RWPE2 (cell line): ENCODE data around the gene ERCC2.

ENCODE experiments used
- ATAC-seq: fragments of 200-7000 bp; cut with Tn5 transposase; 3 replicates; pipeline ENCODE4 v1.9.1; 2021; ENCODE audit warnings: low read depth
- DNase-seq: peaks from one replicate; pipeline ENCODE4 v3.0.0-alpha.2; 2020; ENCODE audit warnings: low spot score
- H3K27ac ChIP-seq: fragments of 450-650 bp; 2 replicates; pipeline ENCODE4 v1.5.1; 2017; ENCODE audit warnings: mild to moderate bottlenecking; ENCODE audit not compliant: poor library complexity, severe bottlenecking
- H3K27me3 ChIP-seq: fragments of 250-450 bp; sonication (Bioruptor Pico); 2 replicates; pipeline ENCODE4 v1.5.1; 2021; ENCODE audit warnings: mild to moderate bottlenecking, moderate library complexity; ENCODE audit not compliant: insufficient read depth, poor library complexity, severe bottlenecking
- H3K36me3 ChIP-seq: fragments of 250-450 bp; sonication (Bioruptor Pico); 2 replicates; pipeline ENCODE4 v1.5.1; 2020; ENCODE audit warnings: low read depth, mild to moderate bottlenecking, moderate library complexity
- H3K4me1 ChIP-seq: fragments of 250-450 bp; sonication (Bioruptor Pico); 2 replicates; pipeline ENCODE4 v1.5.1; 2021; ENCODE audit warnings: mild to moderate bottlenecking, moderate library complexity; ENCODE audit not compliant: insufficient read depth, poor library complexity, severe bottlenecking
- H3K4me3 ChIP-seq: fragments of 250-450 bp; sonication (Bioruptor Pico); 2 replicates; pipeline ENCODE4 v1.5.1; 2021; ENCODE audit warnings: mild to moderate bottlenecking, moderate library complexity; ENCODE audit not compliant: severe bottlenecking
- H3K9me3 ChIP-seq: fragments of 250-450 bp; sonication (Bioruptor Pico); 2 replicates; pipeline ENCODE4 v1.5.1; 2021; ENCODE audit warnings: mild to moderate bottlenecking, moderate library complexity; ENCODE audit not compliant: severe bottlenecking
- CTCF ChIP-seq: fragments of 450-650 bp; IDR thresholded peaks from one replicate; pipeline ENCODE4 v1.5.1; 2017; ENCODE audit warnings: mild to moderate bottlenecking, moderate library complexity; ENCODE audit not compliant: poor library complexity, severe bottlenecking

Gene ERCC2

DNA sequence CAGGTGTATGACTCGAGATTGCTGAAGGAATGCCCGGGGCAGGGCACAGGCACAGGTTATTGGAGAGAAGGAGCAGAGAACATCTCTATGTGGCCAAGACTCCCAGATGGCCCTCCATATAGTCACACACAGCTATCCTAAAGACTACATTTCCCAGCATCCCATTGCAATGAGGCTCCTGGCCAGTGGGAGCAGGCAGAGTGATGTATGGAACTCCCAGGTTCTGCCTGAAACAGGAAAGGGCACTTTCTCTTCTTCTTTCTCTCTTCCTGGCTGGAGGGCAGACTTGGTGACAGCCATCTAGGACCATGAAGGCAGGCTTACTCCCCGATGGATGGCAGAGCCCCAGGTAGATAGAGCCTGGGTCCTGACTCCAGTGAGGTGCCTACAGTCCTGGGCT, 21.0 kb upstream of the ERCC2 start:
- Histone ChIP-seq H3K4me1 (no peaks in the 10 kb centered on the region), H3K27ac (no peak overlapping the region), H3K4me3 (no peak overlapping the region), H3K36me3 (peaks cover 70% of the 10 kb centered on the region), H3K9me3 (no peaks in the 10 kb centered on the region), H3K27me3 (no peaks in the 10 kb centered on the region)
- DNase-seq (no peak), ATAC-seq (peak; percentile 52)
- no peak for TF ChIP-seq CTCF

DNA sequence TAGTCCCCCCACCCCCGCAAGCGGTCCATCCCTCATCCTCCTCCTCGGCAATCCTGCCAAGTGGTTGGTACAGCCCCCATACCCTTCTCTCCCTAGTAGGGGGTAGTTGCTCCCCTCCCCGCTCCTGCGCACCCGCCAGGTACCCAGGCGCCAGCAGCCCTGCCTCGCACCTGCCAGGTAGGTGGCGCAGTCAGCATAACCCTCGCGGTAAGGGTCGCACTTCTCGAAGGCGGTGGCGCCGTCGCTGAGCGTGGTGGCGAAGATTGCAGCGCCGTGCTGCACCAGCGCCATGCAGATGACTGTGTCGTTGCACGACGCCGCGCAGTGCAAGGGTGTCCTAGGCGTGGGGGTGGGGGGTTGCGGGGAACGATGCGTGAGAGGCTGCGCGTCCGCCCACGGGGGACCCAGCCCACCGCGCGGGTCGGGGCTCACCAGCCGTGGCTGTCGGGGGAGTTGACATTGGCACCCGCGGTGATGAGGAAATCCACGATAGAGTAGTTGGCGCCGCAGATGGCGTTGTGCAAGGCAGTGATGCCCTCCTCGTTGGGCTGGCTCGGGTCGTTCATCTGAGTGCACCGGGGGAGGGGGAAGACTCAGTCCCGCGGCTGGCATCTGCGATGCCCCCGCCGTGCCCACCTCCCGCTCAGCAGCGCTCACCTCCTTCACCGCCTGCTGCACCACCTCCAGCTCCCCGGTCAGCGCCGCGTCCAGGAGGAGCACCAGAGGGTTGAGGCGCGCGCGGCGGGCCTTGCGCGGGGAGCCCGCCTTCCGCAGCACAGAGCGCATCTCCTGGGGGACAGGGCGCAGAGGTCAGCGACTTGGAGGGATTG, 15.2 kb upstream of the ERCC2 start:
- Histone ChIP-seq H3K36me3 (peaks cover 58% of the 10 kb centered on the region), H3K9me3 (no peaks in the 10 kb centered on the region), H3K4me3 (no peak overlapping the region), H3K27ac (peak overlapping the region; percentile 32), H3K4me1 (no peaks in the 10 kb centered on the region), H3K27me3 (no peaks in the 10 kb centered on the region)
- ATAC-seq (peak; percentile 10; the same call in 2 of the 3 replicates), DNase-seq (no peak)
- no peak for TF ChIP-seq CTCF

DNA sequence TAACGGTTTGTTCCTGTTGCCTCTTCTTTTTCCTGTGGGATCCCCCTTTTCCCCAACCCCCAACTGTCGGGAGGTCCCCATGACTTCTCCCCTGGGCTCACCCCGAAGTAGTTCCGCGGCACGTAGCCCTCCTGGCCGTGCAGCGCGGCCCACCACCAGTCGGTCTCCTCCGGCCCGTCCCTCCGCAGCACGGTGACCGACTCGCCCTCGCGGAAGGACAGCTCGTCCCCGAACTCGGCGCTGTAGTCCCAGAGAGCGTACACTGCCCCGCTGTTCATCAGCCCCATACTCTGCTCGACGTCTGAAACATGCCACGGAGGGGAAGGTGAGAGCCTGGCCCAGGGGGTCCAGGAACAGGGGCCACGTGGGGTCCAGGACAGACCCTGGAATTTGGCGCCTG, 12.1 kb upstream of the ERCC2 start:
- no peaks in the 10 kb centered on the region for H3K27me3 ChIP-seq
- H3K4me3 ChIP-seq: no peak overlapping the region
- H3K36me3 ChIP-seq: peaks cover 53% of the 10 kb centered on the region
- H3K9me3 ChIP-seq: no peaks in the 10 kb centered on the region
- no peak overlapping the region for H3K27ac ChIP-seq
- H3K4me1 ChIP-seq: peaks cover 2% of the 10 kb centered on the region
- TF ChIP-seq CTCF: no peak
- ATAC-seq (no peak), DNase-seq (no peak)

DNA sequence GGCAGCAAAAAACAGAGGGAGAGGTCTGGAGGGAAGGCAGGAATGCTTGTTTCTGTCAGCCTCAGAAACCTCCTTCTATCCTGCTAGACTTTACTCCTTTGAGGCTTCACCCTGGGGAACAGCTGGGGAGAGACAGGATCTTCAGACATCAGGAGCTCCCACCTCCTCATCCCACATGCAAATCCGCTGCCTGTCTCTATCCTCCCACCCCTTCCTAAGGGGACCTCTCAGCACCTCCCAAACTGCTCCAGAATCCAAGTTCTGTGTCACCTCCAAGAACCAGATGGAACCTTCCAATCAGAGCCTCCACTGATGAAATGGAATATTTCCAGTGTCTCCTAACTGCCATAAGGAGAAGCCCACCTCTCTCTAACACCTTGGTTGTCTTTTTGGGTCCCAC, 9.7 kb upstream of the ERCC2 start:
- Histone ChIP-seq H3K27me3 (no peaks in the 10 kb centered on the region), H3K4me1 (peaks cover 20% of the 10 kb centered on the region), H3K4me3 (no peak overlapping the region), H3K9me3 (no peaks in the 10 kb centered on the region), H3K27ac (peak overlapping the region; percentile 99), H3K36me3 (peaks cover 56% of the 10 kb centered on the region)
- TF ChIP-seq CTCF: no peak
- DNase-seq (no peak), ATAC-seq (peak; percentile 2; the same call in 1 of the 3 replicates)

- Histone ChIP-seq H3K9me3 (no peaks in the 10 kb centered on the region), H3K27ac (peak overlapping the region; percentile 99), H3K36me3 (peaks cover 22% of the 10 kb centered on the region), H3K4me3 (no peak overlapping the region), H3K27me3 (no peaks in the 10 kb centered on the region), H3K4me1 (peaks cover 20% of the 10 kb centered on the region)
- DNase-seq: no peak
- ATAC-seq: peak; percentile 78
- TF ChIP-seq CTCF: no peak
Measured at GRCh38 chr19:45376045-45376724, 5.8 kb upstream of the ERCC2 start.
